DND-41 (cell line): ENCODE data around the gene EIF4E3.

Source experiments
- ATAC-seq: fragments of 200-7000 bp; cut with Tn5 transposase; 3 replicates; pipeline ENCODE4 v1.9.1; 2021; ENCODE audit warnings: low read depth; ENCODE audit not compliant: insufficient read depth
- DNase-seq: peaks from one replicate; pipeline ENCODE4 v3.0.0-alpha.2; 2020
- H2AFZ ChIP-seq: 2 replicates; pipeline ENCODE4 v1.6.0; 2012; ENCODE audit warnings: low read depth, low read length
- H3K27ac ChIP-seq: 2 replicates; pipeline ENCODE4 v1.5.1; 2012; ENCODE audit warnings: low read length, inconsistent platforms
- H3K27me3 ChIP-seq: fragments of 200-600 bp; sonication (generic); 2 replicates; pipeline ENCODE4 v1.6.0; 2012; ENCODE audit warnings: low read length, mild to moderate bottlenecking, inconsistent platforms; ENCODE audit not compliant: insufficient read depth, poor library complexity
- H3K36me3 ChIP-seq: 2 replicates; pipeline ENCODE4 v1.5.1; 2012; ENCODE audit warnings: low read length, inconsistent platforms; ENCODE audit not compliant: insufficient read depth
- H3K4me1 ChIP-seq: 2 replicates; pipeline ENCODE4 v1.5.1; 2012; ENCODE audit warnings: mild to moderate bottlenecking, low read length; ENCODE audit not compliant: insufficient read depth
- H3K4me2 ChIP-seq: 2 replicates; pipeline ENCODE4 v1.6.0; 2012; ENCODE audit warnings: mild to moderate bottlenecking, moderate library complexity, low read length, inconsistent platforms; ENCODE audit not compliant: insufficient read depth
- H3K4me3 ChIP-seq, 2 experiments: fragments of 200-600 bp in 1 of 2; shearing (Covaris generic) in 1 of 2; 2 replicates each; pipeline ENCODE4 v1.5.1; 2012 to 2016; ENCODE audit warnings: inconsistent platforms in 2 of 2, low read length in 2 of 2, mild to moderate bottlenecking in 2 of 2, low read depth in 1 of 2, moderate library complexity in 1 of 2
- H3K79me2 ChIP-seq: 2 replicates; pipeline ENCODE4 v1.6.0; 2012; ENCODE audit warnings: low read length, inconsistent platforms; ENCODE audit not compliant: insufficient read depth
- H3K9ac ChIP-seq: 2 replicates; pipeline ENCODE4 v1.6.0; 2012; ENCODE audit warnings: low read depth, mild to moderate bottlenecking, inconsistent platforms, low read length, moderate library complexity
- H3K9me3 ChIP-seq: 2 replicates; pipeline ENCODE4 v1.5.1; 2012; ENCODE audit warnings: low read length, moderate library complexity, mild to moderate bottlenecking, inconsistent platforms; ENCODE audit not compliant: insufficient read depth, severe bottlenecking
- H4K20me1 ChIP-seq: 2 replicates; pipeline ENCODE4 v1.6.0; 2012; ENCODE audit warnings: low read length; ENCODE audit not compliant: insufficient read depth
- EZH2 ChIP-seq: IDR thresholded peaks from 3 replicates; pipeline ENCODE4 v1.6.1; 2012; ENCODE audit warnings: borderline replicate concordance, low read depth, mild to moderate bottlenecking, moderate library complexity, low read length, inconsistent platforms; ENCODE audit not compliant: severe bottlenecking
- TF ChIP-seq, protein P1 (sequence below): IDR thresholded peaks from 2 replicates; pipeline ENCODE4 v1.5.1; 2012; ENCODE audit warnings: borderline replicate concordance, low read length, moderate library complexity, mild to moderate bottlenecking; ENCODE audit not compliant: poor library complexity, severe bottlenecking; ENCODE audit errors: extremely low read depth

The EIF4E3 gene

DNA sequence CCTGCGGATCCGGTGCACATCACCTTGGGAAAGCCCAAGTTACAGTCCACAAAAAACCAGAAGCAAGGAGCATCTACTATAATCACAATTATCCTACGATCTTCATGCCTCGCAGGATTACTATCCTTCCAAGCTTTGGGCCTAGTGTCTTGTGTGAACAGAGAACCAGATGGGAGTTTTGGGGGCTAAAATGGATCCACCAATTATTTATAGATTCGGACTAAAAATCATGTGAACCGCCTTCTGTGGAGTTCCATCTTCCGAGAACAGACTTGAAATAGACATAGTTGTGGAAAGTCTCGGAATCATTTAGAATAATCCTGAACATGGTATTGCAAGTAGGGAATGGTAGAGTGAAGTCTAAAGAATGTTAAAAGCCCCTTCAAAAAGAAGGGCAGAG, 70.1 kb downstream of the EIF4E3 start:
- no peak overlapping the region for H2AFZ ChIP-seq
- no peak overlapping the region for H3K4me2 ChIP-seq
- H4K20me1 ChIP-seq, result no peaks in the 10 kb centered on the region
- ATAC-seq (no peak), DNase-seq (no peak)
- H3K36me3 ChIP-seq, result no peaks in the 10 kb centered on the region
- TF ChIP-seq, protein P1, sequence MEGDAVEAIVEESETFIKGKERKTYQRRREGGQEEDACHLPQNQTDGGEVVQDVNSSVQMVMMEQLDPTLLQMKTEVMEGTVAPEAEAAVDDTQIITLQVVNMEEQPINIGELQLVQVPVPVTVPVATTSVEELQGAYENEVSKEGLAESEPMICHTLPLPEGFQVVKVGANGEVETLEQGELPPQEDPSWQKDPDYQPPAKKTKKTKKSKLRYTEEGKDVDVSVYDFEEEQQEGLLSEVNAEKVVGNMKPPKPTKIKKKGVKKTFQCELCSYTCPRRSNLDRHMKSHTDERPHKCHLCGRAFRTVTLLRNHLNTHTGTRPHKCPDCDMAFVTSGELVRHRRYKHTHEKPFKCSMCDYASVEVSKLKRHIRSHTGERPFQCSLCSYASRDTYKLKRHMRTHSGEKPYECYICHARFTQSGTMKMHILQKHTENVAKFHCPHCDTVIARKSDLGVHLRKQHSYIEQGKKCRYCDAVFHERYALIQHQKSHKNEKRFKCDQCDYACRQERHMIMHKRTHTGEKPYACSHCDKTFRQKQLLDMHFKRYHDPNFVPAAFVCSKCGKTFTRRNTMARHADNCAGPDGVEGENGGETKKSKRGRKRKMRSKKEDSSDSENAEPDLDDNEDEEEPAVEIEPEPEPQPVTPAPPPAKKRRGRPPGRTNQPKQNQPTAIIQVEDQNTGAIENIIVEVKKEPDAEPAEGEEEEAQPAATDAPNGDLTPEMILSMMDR, result no peak
- no peak for TF ChIP-seq EZH2
- no peaks in the 10 kb centered on the region for H3K27me3 ChIP-seq
- H3K9me3 ChIP-seq, result no peaks in the 10 kb centered on the region
- peaks cover 13% of the 10 kb centered on the region for H3K4me1 ChIP-seq
- no peak overlapping the region for H3K4me3 ChIP-seq
- no peaks in the 10 kb centered on the region for H3K79me2 ChIP-seq
- H3K9ac ChIP-seq, result no peak overlapping the region
- no peak overlapping the region for H3K27ac ChIP-seq

GRCh38 chr3:71653414-71653807, 71.8 kb downstream of the EIF4E3 start:
- ATAC-seq (no peak), DNase-seq (no peak)
- H3K27ac ChIP-seq, result no peak overlapping the region
- no peaks in the 10 kb centered on the region for H3K9me3 ChIP-seq
- H3K4me2 ChIP-seq, result no peak overlapping the region
- H4K20me1 ChIP-seq, result no peaks in the 10 kb centered on the region
- H3K27me3 ChIP-seq, result no peaks in the 10 kb centered on the region
- no peaks in the 10 kb centered on the region for H3K79me2 ChIP-seq
- TF ChIP-seq EZH2, result no peak
- TF ChIP-seq, protein P1, result no peak
- no peaks in the 10 kb centered on the region for H3K36me3 ChIP-seq
- H3K4me1 ChIP-seq, result no peaks in the 10 kb centered on the region
- no peak overlapping the region for H2AFZ ChIP-seq
- H3K9ac ChIP-seq, result no peak overlapping the region
- H3K4me3 ChIP-seq, result no peak overlapping the region

GRCh38 chr3:71652781-71653413, 72.3 kb downstream of the EIF4E3 start:
- DNase-seq, result peak; percentile 11
- no peaks in the 10 kb centered on the region for H3K36me3 ChIP-seq
- H2AFZ ChIP-seq, result no peak overlapping the region
- no peak overlapping the region for H3K4me3 ChIP-seq
- H3K27me3 ChIP-seq, result no peaks in the 10 kb centered on the region
- no peaks in the 10 kb centered on the region for H3K9me3 ChIP-seq
- H3K27ac ChIP-seq, result no peak overlapping the region
- H3K9ac ChIP-seq, result no peak overlapping the region
- TF ChIP-seq, protein P1, result peak; percentile 65
- no peak for TF ChIP-seq EZH2
- peak; percentile 77 for ATAC-seq
- no peaks in the 10 kb centered on the region for H3K4me1 ChIP-seq
- H3K79me2 ChIP-seq, result no peaks in the 10 kb centered on the region
- no peaks in the 10 kb centered on the region for H4K20me1 ChIP-seq
- no peak overlapping the region for H3K4me2 ChIP-seq

GRCh38 chr3:71651625-71652024, 73.6 kb downstream of the EIF4E3 start:
- H3K4me1 ChIP-seq, result no peaks in the 10 kb centered on the region
- DNase-seq (no peak), ATAC-seq (no peak)
- no peak overlapping the region for H3K4me2 ChIP-seq
- no peak overlapping the region for H3K27ac ChIP-seq
- H3K79me2 ChIP-seq, result no peaks in the 10 kb centered on the region
- no peak overlapping the region for H3K9ac ChIP-seq
- H2AFZ ChIP-seq, result no peak overlapping the region
- no peaks in the 10 kb centered on the region for H4K20me1 ChIP-seq
- no peak overlapping the region for H3K4me3 ChIP-seq
- TF ChIP-seq EZH2, result no peak
- TF ChIP-seq, protein P1, result no peak
- H3K9me3 ChIP-seq, result no peaks in the 10 kb centered on the region
- H3K36me3 ChIP-seq, result no peaks in the 10 kb centered on the region
- no peaks in the 10 kb centered on the region for H3K27me3 ChIP-seq
